T-helper 9 cell (primary cell): ENCODE data around the gene MAT2A.
"Not testable (repeated sequence)": the region's sequence is repeated elsewhere in the genome, so short reads cannot be mapped to it uniquely, and the experiment has no call there.

ENCODE experiments used
- DNase-seq: peaks from one replicate; pipeline ENCODE4 v3.0.0-alpha.2; 2020

MAT2A gene

GRCh38 chr2:85547859-85548607 lies 9.1 kb downstream of the MAT2A start:
- no peak for DNase-seq

GRCh38 chr2:85548608-85548900 lies 9.6 kb downstream of the MAT2A start:
- DNase-seq: no peak

GRCh38 chr2:85549095-85549494 lies 10.1 kb downstream of the MAT2A start:
- no peak for DNase-seq

- DNase-seq: no peak
Observed at GRCh38 chr2:85549826-85550225, 10.9 kb downstream of the MAT2A start.

- DNase-seq: no peak
Observed at GRCh38 chr2:85550486-85550885, 11.5 kb downstream of the MAT2A start.

GRCh38 chr2:85551698-85552678 lies 13.0 kb downstream of the MAT2A start:
- DNase-seq: peak; percentile 89

- no peak for DNase-seq
Observed at GRCh38 chr2:85553184-85553583, 14.2 kb downstream of the MAT2A start.

GRCh38 chr2:85554980-85555612 lies 16.1 kb downstream of the MAT2A start:
- DNase-seq: no peak

GRCh38 chr2:85557130-85557529 lies 18.2 kb downstream of the MAT2A start:
- DNase-seq: no peak

- DNase-seq: no peak
Observed at GRCh38 chr2:85558160-85558559, 19.2 kb downstream of the MAT2A start.

- DNase-seq: not testable (repeated sequence)
Observed at GRCh38 chr2:85560403-85560726, 21.4 kb downstream of the MAT2A start.

- DNase-seq: no peak
Observed at GRCh38 chr2:85560812-85561279, 21.9 kb downstream of the MAT2A start.

- DNase-seq: peak; percentile 90
Observed at GRCh38 chr2:85561280-85562212, 22.6 kb downstream of the MAT2A start, which contains the start of gene GGCX. Gene GGCX (minus strand): TSS chr2:85561493. CDS start chr2:85561428, 65 bp downstream.

- no peak for DNase-seq
Observed at GRCh38 chr2:85564144-85564563, 25.2 kb downstream of the MAT2A start.

GRCh38 chr2:85566265-85566664 lies 27.3 kb downstream of the MAT2A start:
- DNase-seq: no peak

GRCh38 chr2:85575739-85576138 lies 36.8 kb downstream of the MAT2A start:
- no peak for DNase-seq

- DNase-seq: no peak
Observed at GRCh38 chr2:85577063-85577385, 38.1 kb downstream of the MAT2A start.

- peak; percentile 57 for DNase-seq
Observed at GRCh38 chr2:85577386-85578242, 38.6 kb downstream of the MAT2A start, which contains the start of gene VAMP8. Gene VAMP8 (plus strand): TSS chr2:85577586. CDS start chr2:85577647, 61 bp downstream.

GRCh38 chr2:85578243-85579180 lies 39.5 kb downstream of the MAT2A start:
- DNase-seq: no peak
